Natural killer cell (primary cell): ENCODE results near the gene EIF2B2. TPM values are rescaled to one million over a fixed set of nuclear protein-coding genes. Genes with fewer than 3 reads are reported as not detected.
A peak's percentile ranks its signal among the peaks of the same experiment; 100 is the strongest.

Experiments
- ATAC-seq, 3 donors: fragments of 150-1000 bp in 2 of 3; fragments of 200-7000 bp in 1 of 3; cut with Tn5 transposase; 1 replicate in 1 of 3; 2 replicates in 2 of 3; pipeline ENCODE4 v1.10.0; 2021; ENCODE audit warnings: mild to moderate bottlenecking in 2 of 3, moderate library complexity in 2 of 3
- DNase-seq, 2 donors: peaks; one replicate each; pipeline versions ENCODE4 v3.0.0 to v3.0.0-alpha.2; 2013 to 2021; ENCODE audit warnings: mixed read lengths in 1 of 2
- H3K27ac ChIP-seq: one replicate; pipeline ENCODE4 v1.5.1; 2013; ENCODE audit warnings: mild to moderate bottlenecking, low read length
- H3K27me3 ChIP-seq: one replicate; pipeline ENCODE4 v1.6.1; 2013; ENCODE audit warnings: low read length; ENCODE audit not compliant: control insufficient read depth, insufficient read depth
- H3K36me3 ChIP-seq: one replicate; pipeline ENCODE4 v1.6.1; 2013; ENCODE audit warnings: low read length; ENCODE audit not compliant: control insufficient read depth, insufficient read depth
- H3K4me1 ChIP-seq: one replicate; pipeline ENCODE4 v1.6.1; 2013; ENCODE audit warnings: low read length; ENCODE audit not compliant: control insufficient read depth, insufficient read depth
- H3K4me3 ChIP-seq: one replicate; pipeline ENCODE4 v1.5.1; 2013; ENCODE audit warnings: low read length
- H3K9me3 ChIP-seq: one replicate; pipeline ENCODE4 v1.6.1; 2013; ENCODE audit warnings: low read length; ENCODE audit not compliant: control insufficient read depth, insufficient read depth
- H3K27ac Mint-ChIP-seq, 2 donors: one replicate each; pipeline ENCODE4 v1.8.0; 2022; ENCODE audit warnings: mild to moderate bottlenecking in 2 of 2, mixed read lengths in 2 of 2, moderate library complexity in 1 of 2
- H3K27me3 Mint-ChIP-seq, 2 donors: one replicate each; pipeline ENCODE4 v1.8.0; 2022; ENCODE audit warnings: low read depth in 2 of 2, mixed read lengths in 2 of 2
- H3K36me3 Mint-ChIP-seq: one replicate; pipeline ENCODE4 v1.8.0; 2022; ENCODE audit warnings: mixed read lengths
- H3K4me1 Mint-ChIP-seq, 2 donors: one replicate each; pipeline ENCODE4 v1.8.0; 2022; ENCODE audit warnings: mixed read lengths in 2 of 2
- H3K4me3 Mint-ChIP-seq: one replicate; pipeline ENCODE4 v1.8.0; 2022; ENCODE audit warnings: mild to moderate bottlenecking, moderate library complexity, mixed read lengths
- H3K9me3 Mint-ChIP-seq, 2 donors: one replicate each; pipeline ENCODE4 v1.8.0; 2022; ENCODE audit warnings: mixed read lengths in 2 of 2
- CTCF ChIP-seq: fragments of 200-600 bp; IDR thresholded peaks from one replicate; pipeline ENCODE4 v1.8.0; 2022; ENCODE audit warnings: antibody characterized with exemption
- WGBS: methylation state at CpG from one replicate; pipeline ENCODE4 v1.1.7; 2013; ENCODE audit warnings: missing lambda C conversion rate; ENCODE audit not compliant: insufficient coverage; 5-methylcytosine and 5-hydroxymethylcytosine counted together
- intact Hi-C: fragments of 100-400 bp; cut with micrococcal nuclease; formaldehyde crosslinking; loops from one replicate; pipeline ENCODE4 v1.14.2; 2022
- total RNA-seq, 4 donors: library from RNA; stranded (reverse); fragments of 120-200 nt in 1 of 4; gene quantifications; one replicate each; pipeline versions ENCODE4 v1.2.3 to v1.2.4, GENCODE V29; 2013 to 2022

EIF2B2 gene
- total RNA-seq, 3 donors from 2014 or later (not counting 1 experiment from before 2014, with no cell fraction given), result 22.2 to 45.1 (median 31.2) TPM

- intact Hi-C loops, result no loop called here
- H3K27me3 ChIP-seq, result peaks cover 8% of the 10 kb centered on the region
- TF ChIP-seq CTCF, result no peak
- ATAC-seq, result no peak
- no peaks in the 10 kb centered on the region for H3K4me1 Mint-ChIP-seq
- H3K9me3 ChIP-seq, result no peaks in the 10 kb centered on the region
- 3% methylated on average over 3 of the region's 3 CpGs for WGBS
- DNase-seq, result no peak
- H3K27ac ChIP-seq, result no peak overlapping the region
- peak overlapping the region; percentile 15 for H3K4me3 ChIP-seq
- no peak overlapping the region for H3K27ac Mint-ChIP-seq
- H3K36me3 ChIP-seq, result no peaks in the 10 kb centered on the region
- H3K4me3 Mint-ChIP-seq, result peak overlapping the region; percentile 71
- H3K4me1 ChIP-seq, result peaks cover 10% of the 10 kb centered on the region
- H3K27me3 Mint-ChIP-seq, result peaks cover 0 to 5% of the 10 kb centered on the region in 2 donors
- H3K36me3 Mint-ChIP-seq, result no peaks in the 10 kb centered on the region
- H3K9me3 Mint-ChIP-seq, result no peaks in the 10 kb centered on the region
Measured at GRCh38 chr14:74954947-74955228, 47.8 kb upstream of the EIF2B2 start.

GRCh38 chr14:74955229-74956026 lies 47.3 kb upstream of the EIF2B2 start, which contains the start of gene PGF:
TSS of gene PGF (minus strand) at chr14:74955597. CDS start at chr14:74955242, 355 bp downstream.
- H3K9me3 ChIP-seq, result no peaks in the 10 kb centered on the region
- ATAC-seq, result peak; percentile 44 to 90 (median 79)
- H3K4me3 ChIP-seq, result peak within 1 kb of the TSS; percentile 15
- peaks cover 10% of the 10 kb centered on the region for H3K4me1 ChIP-seq
- 10% methylated on average over 73 of the region's 73 CpGs for WGBS
- Mint-ChIP-seq H3K4me3 (peak within 1 kb of the TSS; percentile 71), H3K27me3 (peaks cover 0 to 5% of the 10 kb centered on the region in 2 donors), H3K4me1 (no peaks in the 10 kb centered on the region), H3K9me3 (no peaks in the 10 kb centered on the region), H3K36me3 (no peaks in the 10 kb centered on the region), H3K27ac (no peak within 1 kb of the TSS)
- TF ChIP-seq CTCF, result no peak
- peak in 1 of 2 donors; percentile 53 for DNase-seq
- peaks cover 8% of the 10 kb centered on the region for H3K27me3 ChIP-seq
- intact Hi-C loops, result no loop called here
- H3K27ac ChIP-seq, result no peak within 1 kb of the TSS
- H3K36me3 ChIP-seq, result no peaks in the 10 kb centered on the region

- peak overlapping the region; percentile 50 for H3K4me3 Mint-ChIP-seq
- H3K9me3 ChIP-seq, result no peaks in the 10 kb centered on the region
- DNase-seq (no peak), ATAC-seq (no peak)
- H3K27ac Mint-ChIP-seq, result no peak overlapping the region
- TF ChIP-seq CTCF, result no peak
- H3K9me3 Mint-ChIP-seq, result no peaks in the 10 kb centered on the region
- H3K4me3 ChIP-seq, result no peak overlapping the region
- H3K4me1 Mint-ChIP-seq, result no peaks in the 10 kb centered on the region
- H3K27ac ChIP-seq, result no peak overlapping the region
- peaks cover 10% of the 10 kb centered on the region for H3K4me1 ChIP-seq
- intact Hi-C loops, result no loop called here
- no peaks in the 10 kb centered on the region for H3K36me3 Mint-ChIP-seq
- peaks cover 8% of the 10 kb centered on the region for H3K27me3 ChIP-seq
- WGBS, result 98% methylated on average over 9 of the region's 9 CpGs
- H3K27me3 Mint-ChIP-seq, result peaks cover 0 to 5% of the 10 kb centered on the region in 2 donors
- no peaks in the 10 kb centered on the region for H3K36me3 ChIP-seq
Measured at GRCh38 chr14:74956027-74956279, 46.8 kb upstream of the EIF2B2 start.
